ENCODE measurements around the gene HILPDA. TPM values are rescaled to one million over a fixed set of nuclear protein-coding genes. Genes with fewer than 3 reads are reported as not detected.

The HILPDA gene
- total and polyA plus RNA-seq, 2 of the 4 experiments (the other 2 are of a cell fraction), result 31.2 to 35.6 TPM

- H3K27ac ChIP-seq (ENCODE audit: insufficient read depth, low read length), result peak overlapping the region; percentile 62
- no peaks in the 10 kb centered on the region; the same call in 1 of the 2 replicates for H3K27me3 ChIP-seq (ENCODE audit: control insufficient read depth, insufficient read depth, low read length)
- WGBS, 2 experiments (ENCODE audit: extremely low coverage in 2 of 2, insufficient read length in 1 of 2), result no CpG with 5 or more reads among the region's 5 CpGs
These were observed 612 bp downstream of the HILPDA start for GRCh38 chr7:128456255-128456725.

More at GRCh38 chr7:128456255-128456725, 612 bp downstream of the HILPDA start:
- H3K36me3 ChIP-seq (ENCODE audit: control insufficient read depth, insufficient read depth, low read length), result peaks cover 9% of the 10 kb centered on the region
- H3K9ac ChIP-seq (ENCODE audit: low read depth, low read length), result peak overlapping the region; percentile 92
- DNase-seq (no peak), ATAC-seq (ENCODE audit: low read depth) (peak; percentile 2; the same call in 1 of the 2 replicates)
- H4K91ac ChIP-seq (ENCODE audit: insufficient read depth, low read depth, low read length), result peak overlapping the region; percentile 51
- H4K5ac ChIP-seq (ENCODE audit: low read depth, low read length), result peak overlapping the region; percentile 21; the same call in 1 of the 2 replicates
- peak overlapping the region; percentile 19; the same call in 1 of the 2 replicates for H3K18ac ChIP-seq (ENCODE audit: low read depth, low read length)
- peak overlapping the region; percentile 40 for H3K23ac ChIP-seq (ENCODE audit: low read depth, low read length)
- no peak overlapping the region for H2BK15ac ChIP-seq (ENCODE audit: low read depth, low read length)
- peak overlapping the region; percentile 69 for H2BK5ac ChIP-seq (ENCODE audit: low read depth, low read length, poor library complexity, severe bottlenecking)
- peak overlapping the region; percentile 84 for H3K14ac ChIP-seq (replicated peaks; ENCODE audit: low read depth, low read length)
- ChIA-PET POLR2A (ENCODE audit: unreplicated experiment) (no interaction called here), CTCF (no interaction called here)
- peak overlapping the region; percentile 80 for H3K4ac ChIP-seq (ENCODE audit: low read depth, low read length)
- peak overlapping the region; percentile 96 for H2AK5ac ChIP-seq (ENCODE audit: low read depth, low read length)
- intact Hi-C loops (cut with micrococcal nuclease) (no loop called here), dilution Hi-C loops (cut with HindIII; ENCODE audit: low sequenced_read_pairs, unreplicated experiment) (no loop called here), in situ Hi-C loops (cut with MboI; ENCODE audit: low sequenced_read_pairs) (loop anchor here (25.0 kb wide), 1 partner anchor 431 kb away; no protein-coding TSS in a partner anchor)
- peak overlapping the region; percentile 8 to 58; a peak in 3 of 4 replicates for H4K8ac ChIP-seq (ENCODE audit: low read depth in 2 of 2, low read length in 2 of 2)
- peak overlapping the region; percentile 90 for H2AFZ ChIP-seq (replicated peaks; ENCODE audit: low read length, poor library complexity)
- no TSS peak for BruUV-seq (replicated peaks)
- peak overlapping the region; percentile 82 for H3K4me3 ChIP-seq (ENCODE audit: insufficient read depth, low read depth, low read length)
- H2BK20ac ChIP-seq (ENCODE audit: low read depth, low read length), result no peak overlapping the region
- peak overlapping the region; percentile 81 for H2AK9ac ChIP-seq (replicated peaks; ENCODE audit: low read depth, low read length, poor library complexity)
- no peak overlapping the region for H2BK120ac ChIP-seq (ENCODE audit: low read depth, low read length)
- 0 out of 2 replicates have a peak, but pooled peaks cover 6% of the 10 kb centered on the region for H3K9me1 ChIP-seq (ENCODE audit: insufficient read depth, low read length)
- no peaks in the 10 kb centered on the region for H3K9me3 ChIP-seq (ENCODE audit: control insufficient read depth, insufficient read depth, low read length)
- peaks cover 22% of the 10 kb centered on the region for H4K20me1 ChIP-seq (ENCODE audit: insufficient read depth, low read length)
- peaks cover 17% of the 10 kb centered on the region for H3K4me1 ChIP-seq (ENCODE audit: control insufficient read depth, insufficient read depth, low read length)
- TF ChIP-seq CHD1 (IDR thresholded peaks at IDR 0.05; ENCODE audit: low read depth, low read length) (no peak), POLR2A (IDR thresholded peaks at IDR 0.05; ENCODE audit: low read depth, low read length) (no peak), USF2 (IDR thresholded peaks at IDR 0.05; ENCODE audit: low read depth, low read length) (no peak), RAD21 (IDR thresholded peaks at IDR 0.05; ENCODE audit: low read length) (no peak), BHLHE40 (IDR thresholded peaks at IDR 0.05; ENCODE audit: low read depth, low read length) (no peak), MAZ (IDR thresholded peaks at IDR 0.05; ENCODE audit: borderline replicate concordance, low read depth, low read length) (no peak), MXI1 (IDR thresholded peaks at IDR 0.05; ENCODE audit: borderline replicate concordance, low read depth, low read length) (no peak), CEBPB (IDR thresholded peaks at IDR 0.05; ENCODE audit: low read depth, low read length) (no peak), NFE2L2 (IDR thresholded peaks at IDR 0.05; ENCODE audit: low read depth, low read length) (no peak), CTCF (conservative IDR thresholded peaks at IDR 0.05; ENCODE audit: low read depth, low read length) (no peak), RFX5 (IDR thresholded peaks at IDR 0.05; ENCODE audit: low read depth, low read length) (no peak), RCOR1 (IDR thresholded peaks at IDR 0.05; ENCODE audit: insufficient replicate concordance, low read length) (no peak)
- H3K79me1 ChIP-seq (ENCODE audit: low read depth in 1 of 2, low read length in 2 of 2), result peaks cover 14 to 41% of the 10 kb centered on the region in 2 experiments; a peak in 3 of 4 replicates
- H3K4me2 ChIP-seq (ENCODE audit: low read depth, low read length), result peak overlapping the region; percentile 88
- peak overlapping the region; percentile 82 for H3K56ac ChIP-seq (ENCODE audit: extremely low read depth, insufficient read depth, low read length)

Measured in IMR-90 (cell line).